GM13977 (cell line): ENCODE measurements around the gene YPEL1.
"Not testable (repeated sequence)": the region's sequence is repeated elsewhere in the genome, so short reads cannot be mapped to it uniquely, and the experiment has no call there.

ENCODE experiments used
- DNase-seq: peaks from one replicate; pipeline ENCODE4 v3.0.0; 2012; ENCODE audit warnings: low spot score
- CTCF ChIP-seq: IDR thresholded peaks from 2 replicates; pipeline ENCODE4 v1.5.1; 2012; ENCODE audit warnings: mild to moderate bottlenecking, control low read depth; ENCODE audit not compliant: insufficient read depth; ENCODE audit errors: extremely low read depth, missing control alignments
- in situ Hi-C: fragments of 300-500 bp; cut with MboI; formaldehyde crosslinking; loops from one replicate; pipeline ENCODE4 v1.12.0; 2022; ENCODE audit warnings: low sequenced_read_pairs, low pct_unique_long_range_greater_than_20kb, mixed read lengths, inconsistent platforms; ENCODE audit not compliant: unreplicated experiment

Gene YPEL1

GRCh38 chr22:21725956-21726649 is 9.5 kb downstream of the YPEL1 start:
- in situ Hi-C loops, result no loop called here
- no peak for DNase-seq
- no peak for TF ChIP-seq CTCF

- in situ Hi-C loops, DNase-seq: not testable (repeated sequence)
Measured at GRCh38 chr22:21724496-21724895, 11.1 kb downstream of the YPEL1 start.

GRCh38 chr22:21721195-21721852 is 14.3 kb downstream of the YPEL1 start:
- in situ Hi-C loops, DNase-seq: not testable (repeated sequence)

- in situ Hi-C loops, DNase-seq: not testable (repeated sequence)
Measured at GRCh38 chr22:21720191-21720859, 15.3 kb downstream of the YPEL1 start.

GRCh38 chr22:21719024-21719423 is 16.6 kb downstream of the YPEL1 start:
- no peak for DNase-seq
- no peak for TF ChIP-seq CTCF
- in situ Hi-C loops, result no loop called here

- in situ Hi-C loops, result no loop called here
- no peak for DNase-seq
- TF ChIP-seq CTCF, result no peak
Measured at GRCh38 chr22:21718499-21718898, 17.1 kb downstream of the YPEL1 start.

- in situ Hi-C loops, DNase-seq: not testable (repeated sequence)
Measured at GRCh38 chr22:21716395-21717122, 19.0 kb downstream of the YPEL1 start.

GRCh38 chr22:21714786-21715185 is 20.8 kb downstream of the YPEL1 start:
- DNase-seq, result no peak
- in situ Hi-C loops, result no loop called here
- no peak for TF ChIP-seq CTCF
